ENCODE measurements around the gene PRKCB.
"Not testable (repeated sequence)": the region's sequence is repeated elsewhere in the genome, so short reads cannot be mapped to it uniquely, and the experiment has no call there.

Gene PRKCB

DNA sequence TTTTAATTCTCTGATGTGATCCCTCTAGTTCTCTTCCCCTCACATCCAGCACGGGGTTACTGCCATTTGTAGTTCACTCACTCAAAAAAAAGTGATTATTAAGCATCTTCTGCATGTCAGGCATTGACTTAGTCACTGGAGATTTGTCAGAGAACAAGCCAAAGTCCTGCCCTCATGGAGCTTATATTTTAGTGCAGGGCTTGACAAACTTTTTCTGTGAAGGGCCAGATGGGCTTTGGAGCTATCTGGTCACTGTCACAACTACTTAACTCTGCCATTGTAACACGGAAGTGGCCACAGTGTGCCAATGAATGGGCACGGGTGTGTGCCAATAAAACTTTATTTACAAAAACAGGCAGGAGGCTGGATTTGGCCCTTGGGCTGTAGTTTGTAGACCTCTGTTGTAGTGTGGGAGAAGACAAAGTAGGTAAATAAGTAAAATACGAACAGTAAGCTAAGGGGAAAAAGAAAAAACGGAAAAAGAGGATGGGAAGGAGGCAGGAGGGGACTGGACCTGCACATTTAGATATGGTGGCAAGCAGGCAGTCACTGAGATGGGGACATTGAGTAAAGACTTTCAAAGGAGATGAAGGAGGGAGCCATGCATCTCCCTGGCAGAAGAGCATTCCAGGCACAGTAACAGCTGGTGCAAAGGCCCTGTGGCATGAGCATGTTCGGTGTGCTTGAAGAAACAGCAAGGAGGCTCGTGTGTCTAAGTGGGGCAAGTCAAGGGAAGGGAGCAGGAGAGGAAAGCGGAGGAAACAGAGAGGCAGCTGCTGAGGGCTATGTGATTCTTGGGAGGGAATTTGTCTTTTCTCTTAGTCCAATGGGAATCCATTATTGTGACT is 217.5 kb downstream of the PRKCB start:
- no peak for DNase-seq

DNA sequence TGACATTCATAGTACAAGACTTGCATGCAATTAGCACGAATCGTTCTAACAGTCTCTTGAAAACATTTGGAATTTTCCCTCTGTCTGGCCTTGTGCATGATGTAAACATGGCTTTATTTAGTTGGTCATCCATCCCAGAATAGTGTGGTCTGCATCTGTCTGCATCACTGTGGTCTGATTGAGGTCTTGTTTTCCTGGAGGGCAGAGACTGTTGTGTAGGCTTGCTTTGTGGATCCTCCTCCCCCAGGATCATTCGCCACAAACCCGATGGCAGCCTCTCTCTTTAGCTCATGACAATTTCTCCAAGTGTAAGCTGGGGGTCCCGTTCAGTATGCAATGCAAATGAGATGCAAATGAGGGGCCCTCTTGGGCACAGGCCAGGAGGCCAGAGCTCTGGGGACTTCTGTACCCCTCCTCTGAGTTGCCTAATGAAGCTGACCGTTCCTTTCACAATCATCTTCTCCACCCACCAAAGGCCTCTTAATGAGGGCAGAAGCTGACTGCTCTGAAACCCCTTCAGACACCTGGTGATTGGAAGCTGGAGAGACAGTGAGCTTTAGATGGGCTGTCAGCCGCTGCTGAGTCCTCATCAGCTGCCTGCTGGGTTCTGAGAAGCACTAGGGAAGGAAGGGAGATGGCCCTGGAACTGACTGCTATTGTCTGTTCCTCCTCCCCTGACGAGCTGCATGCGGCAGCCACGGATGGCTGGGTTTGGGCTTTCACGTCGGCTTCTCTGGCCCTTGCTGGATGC is 219.1 kb downstream of the PRKCB start:
- no peak for DNase-seq

DNA sequence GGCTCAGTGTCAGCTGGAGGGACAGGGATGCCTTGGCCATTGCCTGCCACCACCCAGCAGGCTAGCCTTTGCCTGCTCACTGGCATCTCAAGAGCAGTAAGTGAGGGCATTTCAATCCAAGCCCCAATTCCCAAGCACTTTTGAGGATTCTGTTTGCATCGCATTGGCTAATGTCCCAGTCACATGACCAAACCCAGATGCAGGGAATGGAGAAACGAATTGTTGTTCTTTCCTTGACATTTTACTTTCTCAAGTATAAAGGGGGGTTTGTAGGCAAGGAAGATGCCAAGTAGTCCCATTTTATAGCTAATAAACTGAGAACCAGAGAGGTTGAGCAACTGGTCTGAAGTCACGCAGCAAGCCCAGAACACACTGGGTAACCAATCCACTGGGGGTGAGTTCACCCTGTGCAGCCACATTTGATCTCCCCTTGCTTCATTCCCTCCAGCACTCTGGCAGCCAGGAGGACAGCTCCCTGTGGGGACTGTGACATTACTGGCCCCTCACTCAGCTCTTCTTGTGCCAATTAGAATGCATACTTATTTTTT is 226.6 kb downstream of the PRKCB start:
- DNase-seq, result no peak

DNA sequence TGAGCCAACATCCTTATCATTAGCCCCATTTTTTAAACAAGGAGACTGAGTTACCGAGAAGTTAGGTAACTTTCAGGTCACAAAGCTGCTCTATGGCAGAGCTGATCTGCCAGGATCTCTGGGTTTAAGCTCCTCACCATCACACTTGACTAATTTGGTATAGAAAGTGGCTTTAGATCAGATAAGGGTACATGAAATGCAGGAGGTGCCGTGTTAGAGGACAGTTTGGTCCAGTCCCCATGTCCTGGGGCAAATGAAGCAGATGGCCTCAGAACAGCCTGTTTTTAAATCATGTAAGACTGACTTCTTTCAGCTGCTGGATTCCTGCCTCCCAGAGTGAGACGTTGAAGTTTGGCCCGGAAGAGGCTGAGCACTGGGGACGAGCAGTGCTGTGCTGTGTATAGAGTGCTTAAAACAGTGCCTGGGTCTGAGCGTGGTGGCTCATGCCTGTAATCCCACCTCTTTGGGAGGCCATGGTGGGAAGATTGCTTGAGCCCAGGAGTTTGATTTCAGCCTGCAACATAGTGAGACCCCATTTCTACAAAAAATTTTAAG is 233.3 kb downstream of the PRKCB start:
- DNase-seq, result no peak

DNA sequence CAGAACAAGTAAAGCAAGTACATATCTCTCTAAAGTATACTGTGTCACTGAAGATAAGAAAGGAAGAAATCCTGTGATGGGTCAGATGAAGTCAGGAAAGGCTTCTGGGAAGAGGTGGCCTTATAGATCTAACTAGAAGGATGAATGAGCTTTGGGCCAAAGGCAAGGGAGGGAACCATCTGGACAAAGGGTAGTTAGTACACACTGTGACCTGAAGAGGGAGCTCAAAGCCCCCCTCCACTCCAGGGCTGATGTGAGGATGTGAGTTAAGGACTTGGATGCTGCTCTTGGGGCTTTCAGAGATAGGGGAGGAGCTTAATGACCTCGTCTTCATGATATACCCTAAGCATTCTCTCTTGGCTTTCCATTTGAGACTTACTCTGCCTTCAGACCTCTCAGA is 235.1 kb downstream of the PRKCB start:
- DNase-seq, result peak; percentile 39

DNA sequence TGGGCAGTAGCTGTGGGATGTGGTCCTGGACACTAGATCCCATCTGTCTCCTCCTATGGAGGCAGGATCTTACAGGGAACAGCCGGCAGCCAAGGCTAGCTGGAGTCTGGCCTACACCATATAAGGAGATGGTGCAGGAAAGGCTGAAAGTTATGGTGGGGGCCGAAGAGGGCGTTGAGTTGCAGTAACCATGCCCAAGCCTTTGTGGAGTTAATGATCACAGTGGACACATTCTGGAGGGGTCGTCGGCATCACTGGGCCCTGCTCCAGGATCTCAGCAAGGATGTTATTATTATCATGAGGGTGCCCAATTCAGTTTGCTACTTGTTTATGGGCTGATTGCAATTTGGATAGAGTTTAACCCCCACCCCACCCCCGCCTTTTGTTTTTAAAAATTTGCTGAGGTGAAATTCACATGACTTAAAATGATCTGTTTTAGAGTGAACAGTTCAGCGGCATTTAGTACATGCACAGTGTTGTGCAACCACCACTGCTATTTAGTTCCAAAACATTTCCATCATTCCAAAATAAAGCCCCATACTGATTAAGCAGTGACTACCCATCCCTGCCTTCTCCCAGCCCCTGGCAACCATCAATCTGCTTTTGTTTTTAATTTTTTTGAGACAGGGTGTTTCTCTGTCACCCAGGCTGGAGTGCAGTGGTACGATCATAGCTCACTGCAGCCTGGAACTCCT is 236.0 kb downstream of the PRKCB start:
- no peak for DNase-seq

DNA sequence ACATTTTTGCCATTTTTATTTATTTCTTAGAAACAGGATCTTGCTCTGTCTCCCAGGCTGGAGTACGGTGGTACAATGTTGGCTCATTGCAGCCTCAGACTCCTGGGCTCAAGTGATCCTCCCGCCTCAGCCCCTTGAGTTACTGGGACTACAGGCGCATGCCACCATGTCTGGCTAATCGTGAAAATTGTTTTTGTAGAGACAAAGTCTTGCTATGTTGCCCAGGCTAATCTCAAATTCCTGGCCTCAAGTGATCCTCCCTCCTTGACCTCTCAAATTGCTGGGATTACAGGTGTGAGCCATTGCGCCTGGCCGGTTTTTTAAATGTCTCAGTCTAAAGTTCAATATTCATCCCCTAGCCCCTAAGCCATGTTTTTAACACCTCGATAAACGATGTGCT is 237.5 kb downstream of the PRKCB start:
- DNase-seq, result no peak

DNA sequence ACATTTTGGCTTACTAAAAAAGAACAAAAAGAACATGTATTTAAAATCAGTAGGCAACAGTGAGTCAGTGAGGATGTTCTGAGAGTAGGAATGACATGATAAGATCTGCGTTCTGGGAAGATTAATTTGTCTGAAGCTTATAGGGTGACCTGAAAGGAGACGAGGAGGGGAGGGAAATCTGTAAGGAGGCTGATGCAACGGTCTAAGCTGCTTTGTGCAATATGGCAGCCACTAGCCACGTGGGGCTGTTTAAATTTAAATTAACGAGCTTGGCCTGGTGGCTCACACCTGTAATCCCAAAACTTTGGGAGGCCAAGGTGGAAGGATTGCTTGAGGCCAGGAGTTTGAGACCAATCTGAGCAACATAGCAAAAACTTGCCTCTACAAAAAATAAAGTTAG is 238.8 kb downstream of the PRKCB start:
- no peak for DNase-seq

DNA sequence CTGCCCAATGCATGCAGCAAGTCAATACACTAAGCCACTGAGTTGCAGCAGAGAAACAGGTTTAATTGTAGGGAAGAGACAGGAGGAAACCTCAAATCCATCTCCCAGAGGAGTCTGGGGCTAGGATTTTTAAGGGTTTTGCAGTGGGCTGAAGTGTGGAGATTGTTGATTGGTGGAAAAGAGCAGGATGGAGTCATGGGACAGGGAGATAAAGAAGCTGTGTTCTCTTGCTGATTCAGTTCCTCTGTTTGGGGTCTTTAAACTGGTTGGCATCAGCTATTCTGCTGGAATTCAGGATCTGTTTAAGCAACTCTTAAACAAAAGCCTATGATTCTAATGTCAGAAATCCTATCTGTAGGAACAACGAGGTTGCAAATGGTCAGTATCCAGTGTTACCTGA is 239.5 kb downstream of the PRKCB start:
- no peak for DNase-seq

DNA sequence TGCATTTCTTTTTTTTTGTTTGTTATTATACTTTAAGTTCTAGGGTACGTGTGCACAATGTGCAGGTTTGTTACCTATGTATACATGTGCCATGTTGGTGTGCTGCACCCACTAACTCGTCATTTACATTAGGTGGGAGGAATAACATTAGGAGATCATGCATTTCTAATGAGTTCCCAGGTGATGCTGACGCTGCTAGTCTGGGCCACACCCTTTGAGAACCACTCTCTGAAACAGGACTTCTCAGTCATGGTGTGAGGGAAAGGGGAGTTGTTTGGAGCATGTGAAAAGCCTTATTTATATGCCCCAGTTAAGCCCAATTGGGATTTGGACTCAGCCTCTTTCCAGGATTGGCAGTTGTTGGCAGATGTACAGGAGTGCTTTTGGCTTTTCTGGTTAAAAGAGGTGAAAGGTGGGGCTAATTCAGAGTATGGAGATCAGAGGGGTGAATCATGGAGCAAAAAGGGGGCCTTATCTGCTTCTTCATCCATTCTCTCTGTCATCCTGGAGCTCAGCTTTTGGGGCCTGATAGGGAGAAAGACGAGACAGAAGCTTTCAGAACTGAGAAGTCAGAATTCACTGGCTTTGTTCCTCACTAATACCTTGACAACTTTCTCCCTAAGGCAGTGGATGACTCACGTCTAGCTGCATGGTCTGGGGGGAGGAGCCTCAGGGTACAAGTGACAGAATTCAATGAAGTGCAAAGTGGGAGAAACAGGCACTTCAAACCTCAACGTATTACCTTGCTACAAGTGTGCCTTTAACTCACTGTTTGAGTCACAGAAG is 240.3 kb downstream of the PRKCB start:
- no peak for DNase-seq

DNA sequence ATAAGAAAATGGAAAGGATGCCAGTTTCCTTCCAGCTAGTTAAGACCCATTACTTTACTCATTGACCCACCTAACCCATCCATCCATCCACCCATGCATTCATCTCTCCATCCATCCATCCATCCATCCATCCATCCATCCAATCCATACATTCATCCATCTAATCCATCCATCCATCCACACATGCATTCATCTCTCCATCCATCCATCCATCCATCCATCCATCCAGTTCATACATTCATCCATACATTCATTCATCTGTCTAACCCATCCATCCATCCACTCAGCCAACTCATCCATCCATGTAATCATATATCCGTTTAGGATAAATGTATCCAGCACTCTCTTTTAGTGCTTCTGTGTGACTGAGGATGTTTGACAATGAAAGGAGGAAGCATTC is 241.5 kb downstream of the PRKCB start:
- DNase-seq, result no peak

DNA sequence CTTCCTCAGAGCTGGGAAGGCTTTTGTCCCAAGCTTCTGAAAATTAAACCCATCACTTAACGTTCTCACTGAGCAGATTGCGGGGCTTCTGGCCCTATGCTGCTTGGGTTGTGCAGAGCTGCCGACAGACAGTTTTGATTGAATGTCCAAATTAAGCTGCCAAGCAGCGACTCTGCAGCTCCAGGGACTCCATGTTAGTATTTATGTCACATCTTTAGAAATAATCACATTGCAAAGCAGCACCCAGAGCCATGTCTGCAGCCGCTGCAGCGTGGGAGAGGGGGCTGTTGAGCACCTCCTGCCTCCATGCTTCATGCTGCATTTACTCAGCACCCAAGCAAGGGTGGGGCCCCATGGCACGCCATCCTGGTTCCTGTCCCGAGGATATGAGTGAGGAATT is 242.2 kb downstream of the PRKCB start:
- DNase-seq, result no peak

DNA sequence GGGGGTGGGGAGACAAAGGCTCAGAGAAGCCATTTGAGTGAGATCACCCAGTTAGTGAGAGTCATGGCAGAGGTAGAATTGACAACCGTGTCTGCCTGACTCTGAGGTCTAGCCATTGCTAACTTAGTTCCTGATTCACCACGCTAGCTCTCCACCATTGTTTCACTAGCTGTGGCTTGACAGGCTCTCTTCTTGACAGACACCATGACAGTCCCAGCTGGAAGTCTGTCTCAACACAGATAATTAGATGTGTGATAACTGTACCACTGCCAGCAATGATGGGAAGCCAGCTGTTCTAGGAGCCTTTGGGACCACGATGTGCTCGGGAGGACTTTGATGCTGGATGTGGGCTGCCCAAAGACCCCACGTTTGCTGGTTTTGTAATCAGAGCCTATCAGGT is 249.9 kb downstream of the PRKCB start:
- no peak for DNase-seq

DNA sequence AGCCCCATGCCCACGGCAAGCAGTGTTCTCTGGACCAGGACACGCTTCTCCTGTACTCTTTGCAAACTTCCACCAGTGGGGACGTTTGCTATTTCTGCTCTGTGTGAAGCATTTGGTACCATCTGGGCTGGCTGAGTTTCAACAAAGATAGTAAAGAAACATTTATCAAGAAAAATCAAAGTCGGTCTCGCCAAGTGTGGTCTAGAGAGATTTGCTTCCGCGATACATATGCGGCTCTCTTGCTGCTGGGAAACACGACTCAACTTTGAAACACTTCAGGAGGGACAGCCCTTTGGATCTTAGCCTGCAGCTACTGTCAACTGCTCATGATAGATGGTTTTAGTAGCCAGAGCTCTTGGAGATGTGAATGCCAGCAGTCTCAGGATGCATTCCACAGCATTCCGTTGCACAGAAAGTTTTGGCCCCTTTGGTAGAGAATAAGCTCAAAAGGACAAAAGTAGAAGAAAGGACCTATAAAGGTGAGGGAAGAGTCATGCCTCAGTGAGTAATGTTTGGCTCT is 252.2 kb downstream of the PRKCB start:
- DNase-seq, result no peak

DNA sequence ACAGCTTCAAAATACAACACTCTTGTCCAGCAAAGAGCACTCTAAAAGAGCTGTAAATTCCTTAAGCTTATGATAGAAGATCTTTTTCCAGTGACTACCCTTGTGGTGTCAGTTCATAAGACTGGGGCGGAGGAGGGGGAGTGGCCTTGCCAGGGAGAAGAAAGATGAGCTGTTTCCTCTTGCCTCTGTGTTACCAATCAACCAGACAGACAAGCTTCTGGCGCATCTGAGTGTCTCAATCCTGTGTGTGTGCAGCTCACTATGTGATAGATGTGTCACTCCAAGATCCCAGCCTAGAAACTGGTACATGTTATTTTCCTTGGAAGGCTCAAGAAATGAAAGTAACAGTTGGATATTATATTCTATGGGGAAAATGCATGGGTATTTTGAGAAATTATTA is 253.0 kb downstream of the PRKCB start:
- no peak for DNase-seq

DNA sequence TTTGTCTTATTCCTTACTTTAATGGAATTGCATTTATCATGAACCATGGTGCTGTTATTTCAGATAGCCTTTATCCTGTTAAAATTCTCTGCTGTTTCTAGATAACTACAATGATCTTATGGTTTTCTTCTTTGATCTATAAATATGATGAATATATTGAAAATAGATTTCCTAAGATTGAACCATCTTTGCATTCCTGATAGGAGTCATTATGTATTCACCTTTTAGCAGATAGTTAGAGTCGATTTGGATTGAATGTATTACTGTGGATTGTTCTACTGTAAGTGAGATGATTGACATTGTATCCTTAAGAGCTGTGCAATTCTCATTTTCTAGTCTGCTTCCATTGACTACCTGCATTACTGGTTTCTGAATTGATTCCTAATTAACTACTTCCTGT is 255.3 kb downstream of the PRKCB start:
- no peak for DNase-seq

DNA sequence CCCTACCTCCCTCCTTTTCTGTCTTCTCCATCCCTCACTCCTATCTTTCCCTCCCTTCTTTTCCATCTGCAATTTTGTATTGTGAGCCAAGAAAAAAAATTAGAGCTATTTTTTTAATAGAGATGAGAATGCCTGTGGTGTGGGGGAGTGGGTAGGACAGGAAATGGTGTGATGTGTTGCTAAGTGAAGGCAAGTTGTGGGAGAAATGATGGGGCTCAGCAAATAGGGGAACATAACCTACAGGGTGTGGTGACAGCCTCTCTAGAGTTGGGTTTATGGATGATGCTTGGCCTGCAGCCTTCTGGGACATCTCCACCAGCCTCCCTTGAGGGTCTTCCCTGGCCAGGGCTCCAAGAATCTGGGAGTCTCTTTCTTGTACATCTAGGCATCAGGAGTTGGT is 257.3 kb downstream of the PRKCB start:
- no peak for DNase-seq

DNA sequence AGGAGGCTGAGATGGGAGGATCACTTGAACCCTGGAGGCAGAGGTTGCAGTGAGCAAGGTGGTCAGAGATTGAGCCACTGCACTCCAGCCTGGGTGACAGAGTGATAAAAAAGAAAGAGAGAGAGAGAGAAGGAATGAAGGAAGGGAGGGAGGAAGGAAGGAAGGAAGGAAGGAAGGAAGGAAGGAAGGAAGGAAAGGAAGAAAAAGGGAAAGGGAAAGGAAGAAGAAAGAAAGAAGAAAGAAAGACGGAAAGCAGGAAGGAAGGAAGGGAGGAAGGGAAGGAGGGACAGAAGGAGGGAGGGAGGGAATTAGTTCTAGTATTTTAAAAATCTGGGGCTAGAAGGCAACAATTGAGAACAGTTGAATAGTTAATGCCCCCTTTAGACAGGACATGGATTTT is 258.9 kb downstream of the PRKCB start:
- no peak for DNase-seq

DNA sequence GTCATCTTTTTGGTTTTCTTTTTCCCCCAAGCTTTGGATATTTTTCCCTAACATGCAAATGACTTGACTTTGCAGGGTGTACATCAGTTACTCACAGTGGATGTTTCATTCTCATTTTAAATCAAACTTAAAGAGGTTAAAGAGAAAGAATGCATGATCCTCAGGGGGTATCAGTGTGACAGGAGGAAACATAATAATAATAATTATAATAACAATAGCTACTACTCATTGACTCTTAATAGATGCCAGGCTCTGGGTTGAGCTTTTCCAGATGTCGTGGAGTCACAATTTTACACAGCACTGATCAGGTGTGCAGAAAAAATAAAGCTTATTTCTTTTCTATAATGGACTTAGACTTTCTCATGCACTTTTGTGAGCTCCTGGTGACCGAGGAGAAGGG is 263.1 kb downstream of the PRKCB start:
- no peak for DNase-seq

DNA sequence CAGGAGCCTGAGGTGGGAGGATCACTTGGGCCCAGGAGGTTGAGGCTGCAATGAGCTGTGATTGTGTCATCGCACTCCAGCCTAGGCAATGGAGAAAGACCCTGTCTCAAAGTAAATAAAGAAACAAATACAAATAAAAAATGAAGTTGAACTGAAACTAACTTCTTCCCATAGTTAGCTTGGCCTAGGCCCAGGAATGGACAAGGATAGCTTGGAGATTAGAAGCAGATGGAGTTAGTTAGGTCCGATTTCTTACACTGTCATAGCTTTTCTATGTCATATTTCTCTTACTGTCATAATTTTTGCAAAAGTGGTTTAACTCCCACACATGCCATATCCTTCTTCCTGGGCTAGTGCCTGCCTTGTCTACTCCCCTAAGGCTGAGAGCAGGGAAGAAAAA is 265.6 kb downstream of the PRKCB start:
- DNase-seq, result no peak

DNA sequence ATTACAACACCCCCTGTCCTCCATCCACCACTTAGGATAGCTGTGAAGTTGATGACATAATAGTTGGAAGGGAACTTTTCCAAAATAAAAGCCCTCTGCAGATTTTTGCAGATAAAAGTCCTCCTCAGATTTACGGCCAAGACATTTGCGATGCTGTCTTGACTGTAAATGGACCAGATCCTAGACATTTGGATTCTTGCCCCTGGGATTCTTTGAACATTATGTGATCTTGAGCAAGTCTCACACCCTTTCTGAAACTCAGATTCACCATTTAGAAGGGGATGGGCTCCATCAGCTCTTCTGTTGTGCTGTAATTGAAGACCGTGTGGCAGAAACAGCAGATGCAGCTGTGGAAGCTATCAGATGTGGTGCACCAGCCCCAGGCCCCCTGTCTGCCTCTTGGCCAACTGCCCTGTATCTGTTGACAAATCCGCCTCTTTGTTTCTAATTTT is 266.5 kb downstream of the PRKCB start:
- DNase-seq, result peak; percentile 78

DNA sequence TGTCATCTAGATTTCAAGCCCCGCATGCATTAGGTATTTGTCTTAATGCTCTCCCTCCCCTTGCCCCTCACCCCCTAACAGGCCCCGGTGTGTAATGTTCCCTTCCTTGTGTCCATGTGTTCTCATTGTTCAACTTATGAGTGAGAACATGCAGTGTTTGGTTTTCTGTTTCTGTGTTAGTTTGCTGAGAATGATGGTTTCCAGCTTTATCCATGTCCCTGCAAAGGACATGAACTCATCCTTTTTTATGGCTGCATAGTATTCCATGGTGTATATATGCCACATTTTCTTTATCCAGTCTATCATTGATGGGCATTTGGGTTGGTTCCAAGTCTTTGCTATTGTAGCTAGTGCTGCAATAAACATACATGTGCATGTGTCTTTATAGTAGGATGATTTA is 269.7 kb downstream of the PRKCB start:
- not testable (repeated sequence) for DNase-seq
